GM19455 (cell line): ENCODE data around the gene ZNF813.
"Not testable (repeated sequence)": the region's sequence is repeated elsewhere in the genome, so short reads cannot be mapped to it uniquely, and the experiment has no call there.

ENCODE experiments used
- ATAC-seq: cut with Tn5 transposase; IDR thresholded peaks from one replicate; pipeline ENCODE4 v1.9.1; 2021; ENCODE audit not compliant: unreplicated experiment

ZNF813 gene

GRCh38 chr19:53483751-53484150, 16.2 kb downstream of the ZNF813 start:
- ATAC-seq = not testable (repeated sequence)

- no peak for ATAC-seq
Observed at GRCh38 chr19:53485046-53486004, 17.8 kb downstream of the ZNF813 start.

GRCh38 chr19:53492153-53492552, 24.6 kb downstream of the ZNF813 start:
- ATAC-seq = no peak

- ATAC-seq = not testable (repeated sequence)
Observed at GRCh38 chr19:53497311-53498023, 29.9 kb downstream of the ZNF813 start.

GRCh38 chr19:53498024-53498395, 30.5 kb downstream of the ZNF813 start:
- not testable (repeated sequence) for ATAC-seq

GRCh38 chr19:53503151-53503550, 35.6 kb downstream of the ZNF813 start:
- not testable (repeated sequence) for ATAC-seq

GRCh38 chr19:53503671-53504364, 36.3 kb downstream of the ZNF813 start:
- not testable (repeated sequence) for ATAC-seq

GRCh38 chr19:53504365-53504703, 36.8 kb downstream of the ZNF813 start:
- not testable (repeated sequence) for ATAC-seq

- no peak for ATAC-seq
Observed at GRCh38 chr19:53504885-53505284, 37.4 kb downstream of the ZNF813 start.

- ATAC-seq = no peak
Observed at GRCh38 chr19:53506728-53507127, 39.2 kb downstream of the ZNF813 start.

GRCh38 chr19:53507523-53508442, 40.2 kb downstream of the ZNF813 start:
- no peak for ATAC-seq

GRCh38 chr19:53509443-53509842, 41.9 kb downstream of the ZNF813 start:
- no peak for ATAC-seq

- no peak for ATAC-seq
Observed at GRCh38 chr19:53509845-53510244, 42.3 kb downstream of the ZNF813 start.

GRCh38 chr19:53511357-53511756, 43.8 kb downstream of the ZNF813 start:
- ATAC-seq = no peak

GRCh38 chr19:53511933-53512374, 44.4 kb downstream of the ZNF813 start:
- no peak for ATAC-seq

GRCh38 chr19:53515047-53515446, 47.5 kb downstream of the ZNF813 start:
- not testable (repeated sequence) for ATAC-seq

- ATAC-seq = no peak
Observed at GRCh38 chr19:53517114-53517741, 49.7 kb downstream of the ZNF813 start.

- ATAC-seq = no peak
Observed at GRCh38 chr19:53518121-53518520, 50.6 kb downstream of the ZNF813 start.

- ATAC-seq = no peak
Observed at GRCh38 chr19:53518716-53519115, 51.2 kb downstream of the ZNF813 start.

- ATAC-seq = no peak
Observed at GRCh38 chr19:53519446-53519845, 51.9 kb downstream of the ZNF813 start.
